Fibroblast of peridontal ligament (primary cell): ENCODE measurements around the gene POMC.
"Not testable (repeated sequence)": the region's sequence is repeated elsewhere in the genome, so short reads cannot be mapped to it uniquely, and the experiment has no call there.

Experiments
- DNase-seq: peaks from one replicate; pipeline ENCODE4 v3.0.0-alpha.2; 2010; ENCODE audit errors: extremely low read depth

POMC gene

DNA sequence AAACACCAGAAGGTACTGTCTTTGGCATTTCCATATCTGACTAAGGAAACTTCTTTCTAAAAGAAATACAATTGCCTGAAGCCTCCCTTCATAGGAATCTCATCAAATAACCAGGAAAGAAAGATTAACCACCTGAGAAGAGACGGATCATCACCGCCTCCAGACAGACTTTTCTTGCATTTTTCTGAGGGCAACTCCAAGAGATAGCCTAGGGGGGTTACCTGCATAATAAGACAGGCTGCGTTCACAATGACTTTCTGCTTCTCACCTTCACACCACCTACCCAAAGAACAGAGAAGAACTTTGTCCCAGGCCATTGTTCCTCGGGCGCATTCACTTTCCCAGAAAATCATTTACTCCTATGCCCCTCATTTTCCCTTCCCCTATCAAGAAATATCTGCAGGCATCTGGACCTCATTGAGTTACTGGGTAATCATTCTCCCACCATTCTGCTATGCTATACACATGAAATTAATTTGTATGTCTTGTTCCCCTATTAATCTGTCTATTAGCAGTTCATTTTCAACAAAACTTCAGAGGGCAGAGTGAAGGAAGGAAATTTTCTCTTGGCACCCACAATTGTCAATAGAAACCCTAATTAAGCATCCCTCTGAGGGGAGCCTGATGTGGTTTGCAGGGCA, 8.3 kb upstream of the POMC start:
- no peak for DNase-seq

DNA sequence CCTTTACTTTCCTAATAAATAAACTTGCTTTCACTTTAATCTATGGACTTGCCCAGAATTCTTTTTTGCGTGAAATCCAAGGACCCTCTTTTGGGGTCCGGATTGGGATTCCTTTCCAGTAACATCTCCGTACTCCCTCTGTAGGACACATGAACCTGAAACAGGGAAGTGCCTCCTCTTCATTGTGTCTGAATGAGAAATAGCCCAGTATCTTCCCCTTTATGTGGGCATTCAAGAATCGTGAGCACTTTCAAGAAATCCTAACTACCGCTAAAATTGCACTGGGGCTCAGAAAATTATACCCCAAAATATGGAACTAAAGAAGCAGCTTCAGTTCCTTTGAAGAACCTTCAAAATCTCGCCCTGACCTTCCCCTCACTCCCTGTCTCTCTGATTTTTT, 7.8 kb upstream of the POMC start:
- no peak for DNase-seq

- DNase-seq: no peak
Measured at GRCh38 chr2:25174192-25174861, 5.9 kb upstream of the POMC start.

DNA sequence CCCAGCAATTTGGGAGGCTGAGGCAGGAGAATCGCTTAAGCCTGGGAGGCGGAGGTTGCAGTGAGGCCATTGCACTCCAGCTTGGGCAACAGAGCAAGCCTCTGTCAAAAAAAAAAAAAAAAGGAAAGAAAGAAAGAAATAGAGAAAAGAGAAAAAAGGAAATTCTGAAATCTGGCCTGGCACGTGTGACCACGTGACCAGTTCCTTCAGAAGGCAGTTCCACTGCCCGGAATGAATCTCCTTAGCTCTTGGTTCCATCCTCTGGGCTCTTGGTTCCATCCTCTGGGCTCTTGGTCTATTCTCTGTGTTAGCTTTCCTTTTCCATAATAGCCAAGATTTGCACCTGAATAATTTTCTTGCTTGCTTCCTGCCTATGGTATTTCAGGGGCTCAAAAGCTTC, 5.3 kb upstream of the POMC start:
- DNase-seq: no peak

DNA sequence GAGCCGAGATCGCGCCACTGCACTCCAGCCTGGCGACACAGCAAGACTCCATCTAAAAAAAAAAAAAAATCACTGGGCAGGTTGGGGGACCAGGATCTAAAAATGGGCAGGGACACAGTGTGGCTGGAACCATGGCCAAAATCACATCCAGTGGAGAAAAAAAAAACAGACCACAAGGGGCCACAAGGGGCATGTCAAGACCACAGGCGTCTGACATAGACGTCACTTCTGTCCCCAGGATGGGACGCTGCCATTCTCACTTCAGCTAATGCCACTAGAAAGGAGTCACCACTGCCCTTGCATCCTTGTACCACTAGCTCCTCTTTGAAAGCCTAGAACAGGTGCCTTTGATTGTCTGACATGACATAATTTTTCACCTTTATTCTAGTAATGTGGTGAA, 2.5 kb upstream of the POMC start:
- DNase-seq: no peak

- DNase-seq: no peak
Measured at GRCh38 chr2:25169073-25169470, 692 bp upstream of the POMC start.

- no peak for DNase-seq
Measured at GRCh38 chr2:25165992-25166875, 2.1 kb downstream of the POMC start.

GRCh38 chr2:25164561-25164960, 3.8 kb downstream of the POMC start:
- no peak for DNase-seq

DNA sequence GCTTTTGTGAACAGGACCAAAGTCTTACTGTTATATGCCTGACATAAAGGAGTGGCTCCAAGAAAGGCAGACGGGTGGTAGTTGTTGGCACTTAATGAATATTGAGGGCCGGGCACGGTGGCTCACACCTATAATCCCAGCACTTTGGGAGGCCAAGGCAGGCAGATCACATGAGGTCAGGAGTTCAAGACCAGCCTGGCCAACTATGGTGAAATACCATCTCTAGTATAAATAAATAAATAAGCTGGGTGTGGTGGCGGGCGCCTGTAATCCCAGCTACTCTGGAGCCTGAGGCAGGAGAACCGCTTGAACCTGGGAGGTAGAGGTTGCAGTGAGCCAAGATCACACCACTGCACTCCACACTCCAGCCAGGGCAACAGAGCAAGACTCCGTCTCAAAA, 6.3 kb downstream of the POMC start:
- DNase-seq: not testable (repeated sequence)

- DNase-seq: no peak
Measured at GRCh38 chr2:25161055-25161781, 7.2 kb downstream of the POMC start.

GRCh38 chr2:25160376-25160775, 8.0 kb downstream of the POMC start:
- DNase-seq: no peak

GRCh38 chr2:25159949-25160348, 8.4 kb downstream of the POMC start:
- DNase-seq: no peak

GRCh38 chr2:25158096-25158852, 10.1 kb downstream of the POMC start:
- DNase-seq: no peak

- DNase-seq: no peak
Measured at GRCh38 chr2:25155401-25155800, 13.0 kb downstream of the POMC start.

GRCh38 chr2:25151718-25152117, 16.7 kb downstream of the POMC start:
- DNase-seq: no peak

DNA sequence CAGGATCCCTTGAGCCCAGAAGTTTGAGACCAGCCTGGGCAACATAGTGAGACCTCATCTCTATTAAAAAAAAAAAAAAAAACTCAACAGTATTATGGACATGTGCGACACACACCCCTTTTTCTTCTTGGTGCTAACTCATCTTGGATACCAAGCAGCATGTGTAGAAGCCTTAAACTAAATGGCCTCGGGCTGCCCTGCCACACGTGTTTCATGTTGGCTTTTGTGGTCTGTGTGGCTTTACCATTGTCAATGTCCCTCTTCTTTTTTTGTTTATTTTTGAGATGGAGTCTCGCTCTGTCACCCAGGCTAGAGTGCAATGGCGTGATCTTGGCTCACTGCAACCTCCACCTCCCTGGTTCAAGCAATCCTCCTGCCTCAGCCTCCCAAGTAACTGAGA, 17.4 kb downstream of the POMC start:
- DNase-seq: not testable (repeated sequence)

GRCh38 chr2:25149646-25150045, 18.7 kb downstream of the POMC start:
- DNase-seq: no peak

DNA sequence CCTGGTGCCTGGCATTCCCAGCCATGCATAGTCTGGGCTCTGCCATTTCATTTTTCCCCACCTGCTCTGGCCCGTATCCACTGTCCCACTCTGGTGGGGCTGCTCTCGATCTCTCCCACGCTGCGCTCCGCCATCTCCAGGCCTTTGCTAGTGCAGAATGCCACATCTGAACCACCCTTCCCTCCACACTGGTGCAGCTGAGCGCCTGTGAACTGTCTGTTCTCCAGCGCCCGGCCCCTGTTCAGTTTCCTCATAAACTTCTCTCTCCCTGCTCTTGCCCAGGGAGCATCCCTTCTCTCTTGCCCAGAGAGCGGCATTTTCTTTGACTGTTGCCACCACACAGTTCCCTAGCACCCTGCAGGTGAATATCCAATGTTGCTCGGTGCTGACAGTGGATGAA, 21.5 kb downstream of the POMC start:
- no peak for DNase-seq

- no peak for DNase-seq
Measured at GRCh38 chr2:25145803-25146202, 22.6 kb downstream of the POMC start.

DNA sequence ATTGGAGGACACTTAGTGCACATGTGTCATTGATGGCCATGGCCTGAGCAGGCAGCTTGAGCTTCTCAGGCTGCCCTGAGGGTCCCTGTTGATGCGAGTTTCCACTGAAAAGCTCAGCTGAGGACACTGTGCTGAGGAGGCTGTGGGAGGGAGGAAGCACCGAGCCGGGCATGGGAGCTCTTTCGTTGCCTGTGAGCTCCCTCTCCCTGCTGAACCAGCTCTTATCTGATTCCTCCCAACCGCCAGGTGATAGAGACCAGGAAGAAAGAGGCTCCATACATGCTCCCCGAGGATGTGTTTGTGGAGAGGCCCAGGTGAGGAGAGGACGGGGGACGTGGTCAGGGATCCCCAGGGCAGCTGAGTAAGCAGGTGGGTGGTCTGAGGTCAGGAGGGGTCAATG, 27.3 kb downstream of the POMC start:
- DNase-seq: no peak

GRCh38 chr2:25140535-25140934, 27.8 kb downstream of the POMC start:
- not testable (repeated sequence) for DNase-seq
